Adrenal gland (tissue), 5 donors: ENCODE data around the gene LRBA.

Source experiments
- POLR2A ChIP-seq, 2 donors: fragments of 450-650 bp; IDR thresholded peaks; one replicate each; pipeline ENCODE4 v1.6.1; 2017; ENCODE audit warnings: antibody characterized with exemption in 2 of 2, mild to moderate bottlenecking in 2 of 2, moderate library complexity in 1 of 2
- TF ChIP-seq, protein P1 (sequence below), 6 experiments: fragments of 450-650 bp in 4 of 6; fragments of 200-600 bp in 2 of 6; sonication (generic) in 1 of 6; IDR thresholded peaks; 1 replicate in 5 of 6; 2 replicates in 1 of 6; pipeline versions ENCODE4 v1.5.1 to v1.8.0; 2016 to 2021; ENCODE audit warnings: antibody characterized with exemption in 6 of 6, mild to moderate bottlenecking in 2 of 6, moderate library complexity in 1 of 6
- donor health status: DM: no; HTN: no; CAD: no.

DNA sequence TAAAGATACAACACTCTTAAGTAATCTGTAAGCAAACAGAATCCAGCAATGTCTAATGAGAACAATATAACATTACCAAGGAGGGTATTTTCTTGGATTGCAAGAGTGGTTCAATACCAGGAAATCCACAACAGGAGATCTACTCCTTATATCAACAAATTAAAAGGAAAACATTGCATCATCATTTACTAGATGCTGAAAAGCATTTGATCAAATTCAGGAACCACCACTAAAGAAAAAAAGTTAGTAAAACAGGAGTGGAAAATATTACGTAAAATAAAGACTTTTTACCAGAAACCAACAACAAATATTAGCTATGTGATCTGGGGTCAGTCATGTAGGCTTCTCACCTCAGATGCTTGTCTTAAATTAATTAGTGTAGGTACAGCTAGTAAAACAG is 499.9 kb downstream of the LRBA start:
- TF ChIP-seq, protein P1, sequence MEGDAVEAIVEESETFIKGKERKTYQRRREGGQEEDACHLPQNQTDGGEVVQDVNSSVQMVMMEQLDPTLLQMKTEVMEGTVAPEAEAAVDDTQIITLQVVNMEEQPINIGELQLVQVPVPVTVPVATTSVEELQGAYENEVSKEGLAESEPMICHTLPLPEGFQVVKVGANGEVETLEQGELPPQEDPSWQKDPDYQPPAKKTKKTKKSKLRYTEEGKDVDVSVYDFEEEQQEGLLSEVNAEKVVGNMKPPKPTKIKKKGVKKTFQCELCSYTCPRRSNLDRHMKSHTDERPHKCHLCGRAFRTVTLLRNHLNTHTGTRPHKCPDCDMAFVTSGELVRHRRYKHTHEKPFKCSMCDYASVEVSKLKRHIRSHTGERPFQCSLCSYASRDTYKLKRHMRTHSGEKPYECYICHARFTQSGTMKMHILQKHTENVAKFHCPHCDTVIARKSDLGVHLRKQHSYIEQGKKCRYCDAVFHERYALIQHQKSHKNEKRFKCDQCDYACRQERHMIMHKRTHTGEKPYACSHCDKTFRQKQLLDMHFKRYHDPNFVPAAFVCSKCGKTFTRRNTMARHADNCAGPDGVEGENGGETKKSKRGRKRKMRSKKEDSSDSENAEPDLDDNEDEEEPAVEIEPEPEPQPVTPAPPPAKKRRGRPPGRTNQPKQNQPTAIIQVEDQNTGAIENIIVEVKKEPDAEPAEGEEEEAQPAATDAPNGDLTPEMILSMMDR (IDR thresholded peaks at IDR 0.05), result no peak
- TF ChIP-seq POLR2A (IDR thresholded peaks at IDR 0.05), result no peak
